ENCODE measurements around the gene NPRL2. TPM values are rescaled to one million over a fixed set of nuclear protein-coding genes. Genes with fewer than 3 reads are reported as not detected.

The NPRL2 gene
- total RNA-seq, 3 donors from 2014 or later (not counting 1 experiment from before 2014, with no cell fraction given), result 78.9 to 87.6 (median 80.9) TPM

- H3K27ac ChIP-seq (ENCODE audit: low read length), result no peak overlapping the region
- WGBS (ENCODE audit: insufficient coverage), result 91% methylated on average over 17 of the region's 17 CpGs
These were observed 30.0 kb upstream of the NPRL2 start for GRCh38 chr3:50380405-50381085.

GRCh38 chr3:50378757-50379156 is 28.2 kb upstream of the NPRL2 start:
- Histone ChIP-seq H3K27ac (ENCODE audit: low read length) (no peak overlapping the region), H3K36me3 (ENCODE audit: control insufficient read depth, insufficient read depth, low read length) (no peaks in the 10 kb centered on the region), H3K27me3 (ENCODE audit: control insufficient read depth, insufficient read depth, low read length) (no peaks in the 10 kb centered on the region), H3K4me1 (ENCODE audit: control insufficient read depth, insufficient read depth, low read length) (no peaks in the 10 kb centered on the region), H3K4me3 (ENCODE audit: low read length) (no peak overlapping the region), H3K9me3 (ENCODE audit: control insufficient read depth, insufficient read depth, low read length) (no peaks in the 10 kb centered on the region)
- WGBS (ENCODE audit: insufficient coverage), result 96% methylated on average over 17 of the region's 17 CpGs
- Mint-ChIP-seq H3K27me3 (ENCODE audit: low read depth in 2 of 2) (no peaks in the 10 kb centered on the region), H3K4me1 (peaks cover 0 to 12% of the 10 kb centered on the region in 2 donors), H3K4me3 (no peak overlapping the region), H3K36me3 (no peaks in the 10 kb centered on the region), H3K27ac (no peak overlapping the region), H3K9me3 (no peaks in the 10 kb centered on the region)
- DNase-seq (no peak), ATAC-seq (no peak)
- no peak for TF ChIP-seq CTCF (IDR thresholded peaks at IDR 0.05)
- intact Hi-C loops (cut with micrococcal nuclease), result no loop called here

More at GRCh38 chr3:50380405-50381085, 30.0 kb upstream of the NPRL2 start:
- Mint-ChIP-seq H3K36me3 (no peaks in the 10 kb centered on the region), H3K27me3 (ENCODE audit: low read depth in 2 of 2) (no peaks in the 10 kb centered on the region), H3K9me3 (no peaks in the 10 kb centered on the region), H3K4me3 (no peak overlapping the region), H3K27ac (no peak overlapping the region), H3K4me1 (peaks cover 0 to 18% of the 10 kb centered on the region in 2 donors)
- DNase-seq (no peak), ATAC-seq (no peak)
- TF ChIP-seq CTCF (IDR thresholded peaks at IDR 0.05), result no peak
- H3K27me3 ChIP-seq (ENCODE audit: control insufficient read depth, insufficient read depth, low read length), result no peaks in the 10 kb centered on the region
- H3K36me3 ChIP-seq (ENCODE audit: control insufficient read depth, insufficient read depth, low read length), result no peaks in the 10 kb centered on the region
- H3K9me3 ChIP-seq (ENCODE audit: control insufficient read depth, insufficient read depth, low read length), result no peaks in the 10 kb centered on the region
- H3K4me3 ChIP-seq (ENCODE audit: low read length), result no peak overlapping the region
- no peaks in the 10 kb centered on the region for H3K4me1 ChIP-seq (ENCODE audit: control insufficient read depth, insufficient read depth, low read length)
- intact Hi-C loops (cut with micrococcal nuclease), result no loop called here

- H3K36me3 ChIP-seq (ENCODE audit: control insufficient read depth, insufficient read depth, low read length), result no peaks in the 10 kb centered on the region
- ATAC-seq (no peak), DNase-seq (no peak)
- Mint-ChIP-seq H3K9me3 (no peaks in the 10 kb centered on the region), H3K4me1 (peaks cover 0 to 15% of the 10 kb centered on the region in 2 donors), H3K27ac (no peak overlapping the region), H3K4me3 (no peak overlapping the region), H3K27me3 (ENCODE audit: low read depth in 2 of 2) (no peaks in the 10 kb centered on the region), H3K36me3 (no peaks in the 10 kb centered on the region)
- no peak for TF ChIP-seq CTCF (IDR thresholded peaks at IDR 0.05)
- H3K27me3 ChIP-seq (ENCODE audit: control insufficient read depth, insufficient read depth, low read length), result no peaks in the 10 kb centered on the region
- H3K4me3 ChIP-seq (ENCODE audit: low read length), result no peak overlapping the region
- intact Hi-C loops (cut with micrococcal nuclease), result no loop called here
- 91% methylated on average over 6 of the region's 6 CpGs for WGBS (ENCODE audit: insufficient coverage)
- no peak overlapping the region for H3K27ac ChIP-seq (ENCODE audit: low read length)
- H3K4me1 ChIP-seq (ENCODE audit: control insufficient read depth, insufficient read depth, low read length), result no peaks in the 10 kb centered on the region
- H3K9me3 ChIP-seq (ENCODE audit: control insufficient read depth, insufficient read depth, low read length), result no peaks in the 10 kb centered on the region
These were observed 27.4 kb upstream of the NPRL2 start for GRCh38 chr3:50378024-50378423.

Measured in natural killer cell (primary cell).